IPS-15b (cell line): ENCODE results near the gene NAA80.
A peak's percentile ranks its signal among the peaks of the same experiment; 100 is the strongest.
"Not testable (repeated sequence)": the region's sequence is repeated elsewhere in the genome, so short reads cannot be mapped to it uniquely, and the experiment has no call there.

Experiments used
- H3K27me3 ChIP-seq: one replicate; pipeline ENCODE4 v1.6.1; 2013; ENCODE audit warnings: low read length; ENCODE audit not compliant: control insufficient read depth, insufficient read depth
- H3K36me3 ChIP-seq: one replicate; pipeline ENCODE4 v1.6.1; 2013; ENCODE audit warnings: low read length; ENCODE audit not compliant: control insufficient read depth, insufficient read depth
- H3K4me1 ChIP-seq: one replicate; pipeline ENCODE4 v1.6.1; 2013; ENCODE audit warnings: mild to moderate bottlenecking, low read length; ENCODE audit not compliant: control insufficient read depth, insufficient read depth
- H3K4me3 ChIP-seq: one replicate; pipeline ENCODE4 v1.5.1; 2013; ENCODE audit warnings: low read depth, low read length
- H3K9ac ChIP-seq: one replicate; pipeline ENCODE4 v1.6.1; 2013; ENCODE audit warnings: low read depth, mild to moderate bottlenecking, low read length
- H3K9me3 ChIP-seq: one replicate; pipeline ENCODE4 v1.6.1; 2013; ENCODE audit warnings: mild to moderate bottlenecking, low read length; ENCODE audit not compliant: control insufficient read depth, insufficient read depth

NAA80 gene

DNA sequence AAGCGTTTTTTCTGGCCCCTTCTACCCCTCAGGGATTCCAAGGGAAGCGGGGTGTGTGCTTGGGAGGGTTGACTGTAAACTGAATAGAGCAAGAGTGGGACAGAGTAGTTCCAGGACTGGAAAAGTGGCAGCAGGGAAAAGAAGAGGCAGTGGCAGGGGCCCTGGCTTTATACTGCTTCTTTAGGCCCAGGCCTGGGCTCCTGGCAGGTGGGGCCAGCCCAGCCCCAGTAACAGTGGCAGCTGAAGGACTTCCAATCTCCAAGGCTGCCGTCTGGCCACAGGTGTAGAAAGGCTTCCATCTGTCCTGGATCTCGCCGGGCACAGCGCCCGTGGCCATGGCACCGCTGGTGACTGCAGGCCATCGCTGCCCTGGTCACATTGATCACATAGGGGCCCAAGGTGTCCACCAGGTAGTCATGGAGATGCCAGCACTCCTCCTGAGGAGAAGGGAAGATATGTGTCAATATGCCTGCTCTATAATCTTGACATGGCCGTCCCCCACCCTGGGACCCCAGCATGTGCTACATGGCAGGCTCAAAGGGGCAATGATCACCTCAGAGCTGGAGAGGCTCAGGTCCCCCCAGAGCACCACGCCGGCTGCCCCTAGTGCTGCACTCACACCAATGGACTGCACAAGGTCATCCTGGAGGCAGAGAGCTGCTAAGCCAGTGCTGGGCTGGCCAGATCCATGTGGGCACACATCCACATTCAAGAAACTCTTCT, 6.0 kb downstream of the NAA80 start:
- peak overlapping the region; percentile 71 for H3K9ac ChIP-seq
- no peak overlapping the region for H3K4me3 ChIP-seq
- no peaks in the 10 kb centered on the region for H3K4me1 ChIP-seq
- no peaks in the 10 kb centered on the region for H3K27me3 ChIP-seq
- no peaks in the 10 kb centered on the region for H3K9me3 ChIP-seq
- H3K36me3 ChIP-seq: peaks cover 27% of the 10 kb centered on the region

DNA sequence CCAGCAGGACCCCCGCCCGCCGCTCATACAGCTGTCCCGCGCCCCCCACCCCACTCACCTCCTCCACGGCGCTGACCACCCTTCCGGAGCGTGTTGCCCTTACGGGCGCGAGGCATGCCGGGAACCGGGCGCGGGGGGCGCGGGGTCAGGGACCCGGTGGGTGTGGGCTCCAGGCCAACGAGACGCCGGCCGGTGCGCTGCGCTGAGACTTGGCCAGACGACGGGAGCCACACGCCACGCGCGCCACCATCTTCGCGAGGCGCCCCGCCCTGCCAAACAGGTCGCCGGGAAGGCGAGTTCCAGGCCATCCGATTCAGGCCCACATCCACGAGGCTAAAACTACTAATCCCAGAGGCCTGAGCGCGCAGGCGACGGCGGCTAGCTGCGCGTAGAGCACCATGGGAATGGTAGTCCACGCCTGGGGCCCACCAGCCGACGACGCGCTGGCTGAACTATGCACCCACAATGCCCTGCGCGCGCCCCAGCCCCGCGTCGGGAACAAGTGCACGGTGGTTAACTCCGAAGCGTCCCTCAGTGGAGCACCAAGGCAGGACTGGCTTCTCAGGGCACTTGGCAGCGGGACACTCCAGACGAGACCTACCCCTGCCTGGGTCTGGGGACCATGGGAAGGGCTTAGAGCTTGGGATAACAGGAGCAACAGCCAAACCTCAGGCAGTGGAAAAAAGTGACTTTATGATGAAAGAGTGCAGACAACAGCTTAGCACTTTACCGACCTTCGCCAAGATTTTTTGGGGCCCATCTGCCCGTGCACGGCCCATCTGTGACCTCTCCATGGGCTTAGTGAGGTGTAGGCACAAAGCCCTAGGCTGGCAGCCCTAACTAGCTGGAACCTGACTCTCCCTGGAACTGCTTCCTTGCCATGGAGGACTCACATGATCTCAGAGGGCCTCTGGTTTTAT, 6.8 kb downstream of the NAA80 start, which contains the start of gene IFRD2:
Gene IFRD2, minus strand, starts transcription at position 271 of the 920 bp plus-strand sequence. Its CDS starts 155 bp downstream, at position 116.
- Histone ChIP-seq H3K36me3 (peaks cover 34% of the 10 kb centered on the region), H3K9ac (peak within 1 kb of the TSS; percentile 71), H3K4me3 (peak within 1 kb of the TSS; percentile 93), H3K27me3 (no peaks in the 10 kb centered on the region), H3K4me1 (no peaks in the 10 kb centered on the region), H3K9me3 (no peaks in the 10 kb centered on the region)

DNA sequence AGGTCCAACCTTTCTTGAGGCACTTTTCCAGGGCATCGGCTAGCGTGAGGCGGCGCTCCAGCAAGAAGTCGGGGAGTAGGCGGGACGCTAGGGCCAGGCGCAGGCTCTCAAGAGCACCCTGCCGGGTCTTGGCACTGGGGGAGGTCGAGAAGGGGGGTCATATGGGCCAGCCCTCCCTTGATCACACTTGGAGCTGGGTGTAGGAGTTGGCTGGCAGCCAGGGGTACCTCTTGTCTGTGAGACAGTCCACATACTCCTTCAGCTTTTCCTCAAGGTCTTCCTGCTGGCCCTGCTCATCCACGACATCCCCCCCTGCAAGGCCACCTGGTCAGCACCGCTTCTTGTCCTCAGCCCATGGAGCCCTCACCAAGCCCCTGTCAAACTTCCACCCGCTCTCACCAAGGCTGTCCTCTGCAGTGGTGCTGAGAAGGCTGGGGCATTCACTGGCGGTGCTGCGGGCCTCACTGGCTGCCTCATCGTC, 9.0 kb downstream of the NAA80 start:
- Histone ChIP-seq H3K4me1 (no peaks in the 10 kb centered on the region), H3K9ac (no peak overlapping the region), H3K4me3 (no peak overlapping the region), H3K27me3 (no peaks in the 10 kb centered on the region), H3K9me3 (no peaks in the 10 kb centered on the region), H3K36me3 (peaks cover 37% of the 10 kb centered on the region)

DNA sequence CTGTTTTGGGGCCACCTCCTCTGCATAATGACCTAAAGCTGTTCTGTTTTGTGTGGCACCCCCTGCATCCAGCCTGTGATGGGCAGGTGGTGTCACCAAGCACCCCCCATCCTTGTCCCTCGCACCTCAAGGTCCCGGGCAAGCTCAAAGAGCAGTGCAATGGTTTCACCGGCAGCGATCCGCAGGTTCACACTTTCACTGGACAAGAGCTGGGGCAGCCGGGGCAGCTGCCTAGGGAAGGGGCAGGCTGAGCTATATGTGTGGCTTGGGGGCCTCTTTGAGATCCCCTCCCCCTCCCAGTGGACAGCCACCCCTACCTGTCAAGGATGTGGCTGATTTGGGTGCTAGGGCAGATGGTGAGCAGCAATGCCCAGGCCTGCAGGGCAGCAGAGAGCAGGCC, 10.1 kb downstream of the NAA80 start:
- Histone ChIP-seq H3K9ac (no peak overlapping the region), H3K4me3 (no peak overlapping the region), H3K4me1 (no peaks in the 10 kb centered on the region), H3K36me3 (peaks cover 37% of the 10 kb centered on the region), H3K9me3 (no peaks in the 10 kb centered on the region), H3K27me3 (no peaks in the 10 kb centered on the region)

DNA sequence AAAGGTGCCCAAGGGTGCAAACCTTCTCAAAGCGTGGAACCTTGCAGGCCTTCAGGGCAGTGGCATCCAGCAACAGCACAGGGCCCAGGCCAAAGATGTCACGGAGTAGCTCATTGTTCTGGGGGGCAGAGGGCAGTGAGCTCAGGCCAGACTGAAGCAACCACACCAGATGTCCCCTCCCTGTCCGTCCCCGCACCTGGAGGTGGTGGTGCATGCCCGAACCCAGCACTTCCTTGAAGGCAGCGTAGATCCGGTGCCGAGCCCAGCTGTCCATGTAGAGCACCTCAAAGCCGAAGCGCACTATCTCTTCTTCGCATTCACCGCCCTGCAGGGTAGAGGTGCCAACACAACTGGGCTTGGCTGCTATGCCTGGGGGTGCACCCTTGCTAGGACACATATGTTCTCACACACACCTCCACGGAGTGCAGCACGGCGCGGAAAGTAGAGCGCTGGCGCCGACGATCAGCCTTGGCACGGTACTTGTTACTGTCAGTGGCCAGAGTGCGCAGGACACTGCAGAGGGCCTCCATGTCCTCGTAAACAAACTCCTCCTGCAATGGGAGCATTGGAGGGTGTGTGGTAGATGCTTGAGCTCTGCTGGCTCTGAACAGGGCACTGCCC, 10.7 kb downstream of the NAA80 start:
- H3K4me3 ChIP-seq: no peak overlapping the region
- no peaks in the 10 kb centered on the region for H3K27me3 ChIP-seq
- peaks cover 37% of the 10 kb centered on the region for H3K36me3 ChIP-seq
- no peaks in the 10 kb centered on the region for H3K9me3 ChIP-seq
- H3K9ac ChIP-seq: no peak overlapping the region
- no peaks in the 10 kb centered on the region for H3K4me1 ChIP-seq

DNA sequence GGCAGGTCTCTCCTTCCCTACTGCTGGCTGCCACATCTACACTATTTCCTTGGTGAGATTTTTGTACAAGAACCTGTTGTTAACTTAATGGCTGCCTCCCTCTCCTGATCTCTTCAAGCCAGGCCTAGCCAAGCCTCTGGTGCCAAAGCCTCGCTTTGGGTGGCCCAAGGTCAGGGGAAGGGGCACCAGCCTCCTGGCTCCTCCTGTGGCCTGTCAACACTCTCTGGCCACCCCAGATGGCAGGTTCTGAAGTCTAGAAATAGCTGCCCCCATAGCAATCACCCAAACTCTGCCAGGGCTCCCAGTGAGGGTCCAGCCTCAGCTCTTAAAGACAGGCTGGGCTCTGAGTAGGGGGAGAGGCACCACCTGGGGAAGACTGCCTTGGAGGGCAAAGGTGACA, 11.9 kb downstream of the NAA80 start:
- Histone ChIP-seq H3K27me3 (no peaks in the 10 kb centered on the region), H3K9me3 (no peaks in the 10 kb centered on the region), H3K9ac (no peak overlapping the region), H3K4me1 (no peaks in the 10 kb centered on the region), H3K36me3 (peaks cover 37% of the 10 kb centered on the region), H3K4me3 (no peak overlapping the region)

DNA sequence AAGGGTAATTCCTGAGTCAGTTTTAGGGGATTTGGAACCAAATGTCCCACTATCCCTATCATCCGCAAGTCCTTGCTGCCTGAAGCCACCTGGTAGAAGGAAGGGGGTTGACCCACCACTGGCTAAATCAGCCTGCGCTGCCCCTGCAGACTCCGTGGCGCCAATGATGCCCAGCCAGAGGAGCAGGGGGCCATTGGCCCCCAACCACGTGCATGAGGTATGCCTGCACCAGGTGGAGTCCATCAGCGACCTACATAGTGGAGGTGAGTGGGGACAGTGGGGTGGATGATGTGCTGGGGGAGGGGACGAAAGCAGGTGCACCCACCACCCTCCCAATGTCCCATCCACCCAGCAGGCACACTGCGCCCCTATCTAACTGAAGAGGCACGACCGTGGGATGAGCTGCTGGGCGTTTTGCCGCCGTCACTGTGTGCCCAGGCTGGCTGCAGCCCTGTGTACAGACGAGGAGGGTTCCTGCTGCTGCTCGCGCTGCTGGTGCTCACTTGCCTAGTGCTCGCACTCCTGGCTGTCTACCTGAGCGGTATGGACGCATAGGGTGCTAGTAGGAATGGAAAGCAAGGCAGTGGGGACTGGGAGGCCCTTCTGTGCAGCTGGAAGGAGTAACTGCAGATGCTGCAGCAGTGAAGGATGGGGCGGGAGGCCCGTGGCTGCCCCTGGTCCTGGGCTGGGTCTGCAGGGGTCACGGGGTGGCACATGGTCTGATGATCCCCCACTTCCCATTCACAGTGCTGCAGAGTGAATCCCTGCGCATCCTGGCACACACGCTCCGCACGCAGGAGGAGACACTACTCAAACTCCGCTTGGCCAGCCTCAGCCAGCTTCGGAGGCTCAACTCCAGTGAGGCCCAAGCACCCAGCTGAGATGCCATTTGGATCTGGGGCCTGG, 12.6 kb downstream of the NAA80 start:
- Histone ChIP-seq H3K9me3 (no peaks in the 10 kb centered on the region), H3K9ac (no peak overlapping the region), H3K27me3 (no peaks in the 10 kb centered on the region), H3K4me3 (no peak overlapping the region), H3K4me1 (no peaks in the 10 kb centered on the region), H3K36me3 (peaks cover 37% of the 10 kb centered on the region)

DNA sequence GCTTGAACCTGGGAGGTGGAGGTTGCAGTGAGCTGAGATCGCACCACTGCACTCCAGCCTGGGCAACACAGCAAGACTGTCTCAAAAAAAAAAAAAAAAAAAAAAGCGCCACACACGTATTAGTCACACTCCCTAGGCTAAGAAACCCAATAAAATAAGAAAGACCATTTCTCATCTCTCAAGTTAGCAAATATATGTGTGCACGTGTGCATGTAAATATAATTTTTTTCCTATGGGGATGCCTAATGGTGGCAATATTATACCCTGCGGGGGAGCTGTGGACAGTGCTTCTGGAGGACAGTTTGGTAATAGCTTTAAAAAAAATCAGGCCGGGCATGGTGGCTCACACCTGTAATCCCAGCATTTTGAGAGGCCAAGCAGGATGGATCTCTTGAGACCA, 15.1 kb downstream of the NAA80 start:
- H3K9ac ChIP-seq, H3K4me3 ChIP-seq, H3K27me3 ChIP-seq, H3K9me3 ChIP-seq, H3K4me1 ChIP-seq: not testable (repeated sequence)
- peaks cover 21% of the 10 kb centered on the region for H3K36me3 ChIP-seq

DNA sequence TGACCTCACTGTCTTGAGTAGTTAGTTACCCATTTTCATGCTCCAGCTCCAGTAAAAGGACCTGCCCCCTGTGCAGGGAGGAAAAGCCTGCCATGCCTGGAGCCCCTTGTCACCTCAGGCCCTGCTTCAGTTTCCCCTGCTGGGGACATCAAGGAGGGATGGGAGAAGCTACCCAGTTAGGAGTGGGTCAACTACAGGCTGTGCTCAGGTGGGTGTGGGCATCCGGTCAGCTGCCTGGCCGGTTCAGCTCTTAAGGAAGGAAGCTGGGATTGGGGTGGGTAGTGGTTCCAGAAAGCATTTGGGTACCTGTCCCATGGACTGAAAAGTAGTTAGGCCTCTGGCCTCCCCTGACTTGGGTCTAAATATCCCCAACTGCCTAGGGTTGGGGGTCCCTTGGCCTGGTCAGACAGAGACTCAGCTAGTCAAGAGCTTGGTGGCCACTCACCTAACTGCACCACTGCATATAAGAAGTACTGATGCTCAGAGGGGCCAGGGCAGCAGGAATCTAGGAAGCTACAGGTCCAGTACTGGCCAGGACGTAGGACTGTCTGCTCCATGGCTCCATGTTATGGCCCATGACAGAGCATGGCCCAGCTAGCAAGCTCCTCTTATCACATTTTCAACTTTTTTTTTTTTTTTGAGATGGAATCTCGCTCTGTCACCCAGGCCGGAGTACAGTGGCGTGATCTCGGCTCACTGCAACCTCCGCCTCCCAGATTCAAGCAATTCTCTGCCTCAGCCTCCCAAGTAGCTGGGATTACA, 19.8 kb downstream of the NAA80 start:
- Histone ChIP-seq H3K27me3 (peaks cover 31% of the 10 kb centered on the region), H3K9ac (no peak overlapping the region), H3K9me3 (no peaks in the 10 kb centered on the region), H3K4me3 (no peak overlapping the region), H3K36me3 (no peaks in the 10 kb centered on the region), H3K4me1 (no peaks in the 10 kb centered on the region)

DNA sequence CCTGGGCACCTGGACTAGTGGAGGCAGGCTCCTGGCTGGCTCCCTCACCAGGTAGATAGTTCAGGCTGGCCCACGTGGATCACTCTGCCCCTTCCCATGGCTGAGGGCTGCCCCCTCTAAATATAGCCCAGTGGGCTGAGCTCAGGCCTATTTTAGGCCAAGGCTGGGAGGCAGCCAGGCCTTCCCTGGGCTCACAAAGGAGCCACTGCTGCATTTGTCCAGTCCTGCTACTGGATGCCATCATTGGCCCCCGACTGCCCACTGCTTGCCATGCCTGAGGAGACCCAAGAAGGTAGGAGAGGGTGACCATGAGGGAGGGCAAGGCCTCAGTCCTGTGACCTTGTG, 20.4 kb downstream of the NAA80 start, which contains the start of gene LSMEM2:
Gene LSMEM2, plus strand, starts transcription at position 208 of the 345 bp plus-strand sequence. Its CDS starts 27 bp downstream, at position 235.
- peaks cover 3% of the 10 kb centered on the region for H3K4me1 ChIP-seq
- no peaks in the 10 kb centered on the region for H3K36me3 ChIP-seq
- H3K9ac ChIP-seq: no peak within 1 kb of the TSS
- no peaks in the 10 kb centered on the region for H3K9me3 ChIP-seq
- H3K4me3 ChIP-seq: no peak within 1 kb of the TSS
- H3K27me3 ChIP-seq: peaks cover 37% of the 10 kb centered on the region
